HG02798 (cell line): ENCODE data around the gene PHAF1.

Source experiments
- ATAC-seq: cut with Tn5 transposase; IDR thresholded peaks from one replicate; pipeline ENCODE4 v1.9.1; 2021; ENCODE audit warnings: mild to moderate bottlenecking; ENCODE audit not compliant: unreplicated experiment, poor library complexity

The PHAF1 gene

GRCh38 chr16:67109407-67110135 is at the start of gene PHAF1:
Gene PHAF1, plus strand, starts transcription at chr16:67109941. Its CDS starts 235 bp downstream, at chr16:67110176.
- ATAC-seq, result peak; percentile 93

GRCh38 chr16:67063008-67063407 is 46.7 kb upstream of the PHAF1 start:
- no peak for ATAC-seq

- no peak for ATAC-seq
These were observed 41.5 kb upstream of the PHAF1 start for GRCh38 chr16:67068212-67068753.

- ATAC-seq, result no peak
These were observed 38.2 kb upstream of the PHAF1 start for GRCh38 chr16:67071476-67072048.

GRCh38 chr16:67075331-67075730 is 34.4 kb upstream of the PHAF1 start:
- ATAC-seq, result no peak

- no peak for ATAC-seq
These were observed 31.9 kb upstream of the PHAF1 start for GRCh38 chr16:67077871-67078270.

GRCh38 chr16:67082100-67082499 is 27.6 kb upstream of the PHAF1 start:
- no peak for ATAC-seq

- no peak for ATAC-seq
These were observed 26.9 kb upstream of the PHAF1 start for GRCh38 chr16:67082891-67083290.

GRCh38 chr16:67084345-67085028 is 25.3 kb upstream of the PHAF1 start:
- peak; percentile 48 for ATAC-seq

GRCh38 chr16:67086822-67087221 is 22.9 kb upstream of the PHAF1 start:
- no peak for ATAC-seq

- no peak for ATAC-seq
These were observed 22.4 kb upstream of the PHAF1 start for GRCh38 chr16:67087291-67087690.

GRCh38 chr16:67087803-67088202 is 21.9 kb upstream of the PHAF1 start:
- no peak for ATAC-seq

- no peak for ATAC-seq
These were observed 21.2 kb upstream of the PHAF1 start for GRCh38 chr16:67088551-67088950.

- no peak for ATAC-seq
These were observed 20.6 kb upstream of the PHAF1 start for GRCh38 chr16:67089101-67089500.

GRCh38 chr16:67091906-67092566 is 17.7 kb upstream of the PHAF1 start:
- no peak for ATAC-seq

- ATAC-seq, result no peak
These were observed 16.5 kb upstream of the PHAF1 start for GRCh38 chr16:67093098-67093726.

- ATAC-seq, result no peak
These were observed 11.1 kb upstream of the PHAF1 start for GRCh38 chr16:67098599-67098998.

GRCh38 chr16:67100569-67101310 is 9.0 kb upstream of the PHAF1 start:
- no peak for ATAC-seq

- ATAC-seq, result no peak
These were observed 8.2 kb upstream of the PHAF1 start for GRCh38 chr16:67101311-67102082.
